ENCODE results near the gene PPP6R1.

Gene PPP6R1, protein sequence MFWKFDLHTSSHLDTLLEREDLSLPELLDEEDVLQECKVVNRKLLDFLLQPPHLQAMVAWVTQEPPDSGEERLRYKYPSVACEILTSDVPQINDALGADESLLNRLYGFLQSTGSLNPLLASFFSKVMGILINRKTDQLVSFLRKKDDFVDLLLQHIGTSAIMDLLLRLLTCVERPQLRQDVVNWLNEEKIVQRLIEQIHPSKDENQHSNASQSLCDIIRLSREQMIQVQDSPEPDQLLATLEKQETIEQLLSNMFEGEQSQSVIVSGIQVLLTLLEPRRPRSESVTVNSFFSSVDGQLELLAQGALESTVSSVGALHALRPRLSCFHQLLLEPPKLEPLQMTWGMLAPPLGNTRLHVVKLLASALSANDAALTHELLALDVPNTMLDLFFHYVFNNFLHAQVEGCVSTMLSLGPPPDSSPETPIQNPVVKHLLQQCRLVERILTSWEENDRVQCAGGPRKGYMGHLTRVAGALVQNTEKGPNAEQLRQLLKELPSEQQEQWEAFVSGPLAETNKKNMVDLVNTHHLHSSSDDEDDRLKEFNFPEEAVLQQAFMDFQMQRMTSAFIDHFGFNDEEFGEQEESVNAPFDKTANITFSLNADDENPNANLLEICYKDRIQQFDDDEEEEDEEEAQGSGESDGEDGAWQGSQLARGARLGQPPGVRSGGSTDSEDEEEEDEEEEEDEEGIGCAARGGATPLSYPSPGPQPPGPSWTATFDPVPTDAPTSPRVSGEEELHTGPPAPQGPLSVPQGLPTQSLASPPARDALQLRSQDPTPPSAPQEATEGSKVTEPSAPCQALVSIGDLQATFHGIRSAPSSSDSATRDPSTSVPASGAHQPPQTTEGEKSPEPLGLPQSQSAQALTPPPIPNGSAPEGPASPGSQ

DNA sequence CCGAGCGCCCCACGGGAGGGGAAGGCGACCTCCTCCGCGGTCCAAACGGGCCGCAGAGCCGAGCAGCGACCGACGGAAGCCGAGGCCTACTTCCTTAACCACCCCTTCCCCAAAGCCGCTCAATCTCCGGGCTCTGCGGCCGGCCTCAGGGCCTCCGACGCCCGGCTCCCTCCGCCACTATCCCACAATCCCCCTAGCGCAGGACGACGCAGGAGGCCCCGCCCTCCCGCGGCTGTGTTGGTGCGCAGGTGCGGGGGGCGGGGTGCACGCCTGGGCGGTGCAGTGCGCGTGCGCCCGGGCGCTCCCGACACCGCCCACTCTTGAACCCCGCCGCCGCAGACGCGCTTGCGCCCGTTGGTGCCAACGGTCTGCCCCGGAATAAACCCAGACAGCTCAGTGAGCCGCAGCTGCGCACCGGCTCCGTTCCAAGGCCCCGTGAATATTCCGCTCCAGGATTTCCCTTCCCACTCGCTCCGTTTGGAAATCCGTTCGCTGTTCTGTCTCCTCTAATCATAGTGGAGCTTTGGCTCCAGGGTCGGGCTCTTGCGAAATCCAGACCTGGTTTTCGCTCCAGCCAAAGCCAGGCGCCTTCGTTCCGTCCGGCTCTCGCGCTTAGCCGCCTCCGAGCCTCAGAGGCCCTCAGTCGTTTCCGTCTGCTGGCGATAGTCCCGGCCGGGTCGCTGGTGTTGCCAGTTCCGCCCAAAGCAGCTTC, at the start of gene PPP6R1:
PPP6R1 (minus strand) TSS at position 190 of the 712 bp plus-strand sequence. CDS start 11,914 bp downstream, outside the sequence.
- no peaks in the 10 kb centered on the region for H3K36me3 ChIP-seq (replicated peaks)
- in situ Hi-C loops (cut with HindIII; ENCODE audit: low pct_ligation_motif_present, low sequenced_read_pairs), result no loop called here
- H3K27me3 ChIP-seq (replicated peaks), result no peaks in the 10 kb centered on the region
- peak; percentile 99 for DNase-seq
- H3K4me3 ChIP-seq (ENCODE audit: low read depth, low read length), result peak within 1 kb of the TSS; percentile 84
- peak within 1 kb of the TSS; percentile 76 for H3K27ac ChIP-seq
- TF ChIP-seq CTCF (IDR thresholded peaks at IDR 0.05; ENCODE audit: low read depth, low read length, missing control alignments), result no peak

DNA sequence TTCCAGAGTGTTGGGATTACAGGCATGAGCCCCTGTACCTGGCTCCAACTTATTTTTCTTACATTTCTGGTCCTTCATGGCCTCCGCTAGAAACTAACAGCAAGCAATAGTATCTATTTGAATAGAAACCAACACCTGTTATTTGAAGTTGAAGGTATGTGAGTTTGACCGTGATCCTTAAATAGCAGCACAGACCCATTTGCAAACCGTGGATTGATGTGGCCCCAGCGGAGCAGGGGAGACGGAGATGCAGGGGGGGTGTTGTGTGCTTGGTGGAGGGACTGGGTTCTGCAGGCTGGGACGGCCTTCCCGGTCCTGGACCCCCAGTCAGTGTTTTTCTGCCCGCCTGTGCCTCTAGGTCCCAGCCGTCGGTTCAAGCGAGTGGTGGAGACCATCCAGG, 49.5 kb upstream of the PPP6R1 start:
- Histone ChIP-seq H3K27ac (no peak overlapping the region), H3K36me3 (replicated peaks) (peaks cover 14% of the 10 kb centered on the region), H3K4me3 (ENCODE audit: low read depth, low read length) (no peak overlapping the region), H3K27me3 (replicated peaks) (no peaks in the 10 kb centered on the region)
- in situ Hi-C loops (cut with HindIII; ENCODE audit: low pct_ligation_motif_present, low sequenced_read_pairs), result no loop called here
- no peak for TF ChIP-seq CTCF (IDR thresholded peaks at IDR 0.05; ENCODE audit: low read depth, low read length, missing control alignments)
- no peak for DNase-seq

GRCh38 chr19:55306712-55307111, 47.9 kb upstream of the PPP6R1 start:
- in situ Hi-C loops (cut with HindIII; ENCODE audit: low pct_ligation_motif_present, low sequenced_read_pairs), result no loop called here
- no peaks in the 10 kb centered on the region for H3K27me3 ChIP-seq (replicated peaks)
- no peak overlapping the region for H3K27ac ChIP-seq
- no peak overlapping the region for H3K4me3 ChIP-seq (ENCODE audit: low read depth, low read length)
- TF ChIP-seq CTCF (IDR thresholded peaks at IDR 0.05; ENCODE audit: low read depth, low read length, missing control alignments), result no peak
- DNase-seq, result no peak
- peaks cover 14% of the 10 kb centered on the region for H3K36me3 ChIP-seq (replicated peaks)

DNA sequence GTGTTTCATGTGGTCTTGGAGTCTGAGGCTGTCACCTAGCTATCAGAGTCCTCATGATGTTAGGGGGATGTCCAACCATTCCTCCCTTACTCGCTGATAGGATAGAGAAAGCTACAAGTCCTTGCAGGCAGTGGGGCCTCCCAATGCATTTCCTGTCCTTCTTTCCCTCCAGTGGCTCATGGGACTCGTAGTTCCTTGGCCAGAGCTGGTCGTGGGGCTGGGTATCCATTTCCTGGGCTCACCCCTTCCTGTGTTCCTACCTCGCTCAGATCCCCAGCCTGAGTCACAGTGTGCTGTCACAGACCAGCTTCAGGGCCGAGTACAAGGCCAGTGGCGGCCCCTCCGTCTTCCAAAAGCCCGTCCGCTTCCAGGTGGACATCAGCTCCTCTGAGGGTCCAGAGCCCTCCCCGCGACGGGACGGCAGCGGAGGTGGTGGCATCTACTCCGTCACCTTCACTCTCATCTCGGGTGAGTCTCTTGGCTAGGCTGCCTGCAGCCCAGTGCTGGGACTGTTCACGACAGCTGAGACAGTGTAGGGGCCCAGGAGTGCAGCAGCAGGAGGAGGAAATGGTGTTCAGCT, 47.3 kb upstream of the PPP6R1 start:
- Histone ChIP-seq H3K27me3 (replicated peaks) (no peaks in the 10 kb centered on the region), H3K27ac (no peak overlapping the region), H3K4me3 (ENCODE audit: low read depth, low read length) (no peak overlapping the region), H3K36me3 (replicated peaks) (peaks cover 14% of the 10 kb centered on the region)
- DNase-seq, result no peak
- in situ Hi-C loops (cut with HindIII; ENCODE audit: low pct_ligation_motif_present, low sequenced_read_pairs), result no loop called here
- no peak for TF ChIP-seq CTCF (IDR thresholded peaks at IDR 0.05; ENCODE audit: low read depth, low read length, missing control alignments)

GRCh38 chr19:55305491-55305890, 46.7 kb upstream of the PPP6R1 start:
- Histone ChIP-seq H3K36me3 (replicated peaks) (peaks cover 14% of the 10 kb centered on the region), H3K27ac (no peak overlapping the region), H3K4me3 (ENCODE audit: low read depth, low read length) (no peak overlapping the region), H3K27me3 (replicated peaks) (no peaks in the 10 kb centered on the region)
- DNase-seq, result no peak
- in situ Hi-C loops (cut with HindIII; ENCODE audit: low pct_ligation_motif_present, low sequenced_read_pairs), result no loop called here
- TF ChIP-seq CTCF (IDR thresholded peaks at IDR 0.05; ENCODE audit: low read depth, low read length, missing control alignments), result no peak

Measured in brain microvascular endothelial cell (primary cell).